HEK293 (cell line): ENCODE data around the gene RHBDD2.

Experiments
- CTCF ChIA-PET: fragments of 350-600 bp; formaldehyde crosslinking; extraction: SDS; loops from one replicate; lab custom pipeline; 2021; ENCODE audit warnings: antibody characterized with exemption; lab: Yijun Ruan, JAX
- POLR2A ChIA-PET: fragments of 300-600 bp; formaldehyde crosslinking; extraction: SDS; loops from one replicate; lab custom pipeline; 2020; ENCODE audit warnings: antibody characterized with exemption, inconsistent platforms; lab: Yijun Ruan, JAX
- H3K27ac ChIP-seq: fragments of 200-500 bp; sonication (Bioruptor generic); 2 replicates; pipeline ENCODE4 v1.5.1; 2014; ENCODE audit warnings: low read depth, low read length, control low read depth, inconsistent platforms; ENCODE audit errors: extremely low read depth
- H3K36me3 ChIP-seq, 2 experiments: fragments of 200-500 bp in 1 of 2; sonication (Bioruptor generic) in 1 of 2; 1 replicate in 1 of 2; 2 replicates in 1 of 2; pipeline ENCODE4 v1.5.1; 2014 to 2017; ENCODE audit warnings: inconsistent platforms in 2 of 2, low read length in 2 of 2; ENCODE audit not compliant: control insufficient read depth in 2 of 2, insufficient read depth in 1 of 2
- H3K4me1 ChIP-seq: fragments of 200-500 bp; sonication (Bioruptor generic); 2 replicates; pipeline ENCODE4 v1.5.1; 2014; ENCODE audit warnings: mild to moderate bottlenecking, low read length, inconsistent platforms; ENCODE audit not compliant: control insufficient read depth, insufficient read depth
- H3K4me3 ChIP-seq: 2 replicates; pipeline ENCODE4 v1.5.1; 2011; ENCODE audit warnings: low read depth, mild to moderate bottlenecking, control low read depth, low read length, moderate library complexity
- H3K9me3 ChIP-seq: fragments of 200-500 bp; sonication (Bioruptor generic); 2 replicates; pipeline ENCODE4 v1.5.1; 2014; ENCODE audit warnings: low read depth, low read length, inconsistent platforms; ENCODE audit not compliant: control insufficient read depth, insufficient read depth
- ATF2 ChIP-seq: fragments of 450-650 bp; formaldehyde crosslinking; IDR thresholded peaks from 2 replicates; pipeline ENCODE4 v1.5.1; 2016; ENCODE audit warnings: missing biosample characterization, missing genetic modification characterization, low read depth
- FEZF1 ChIP-seq: fragments of 450-650 bp; formaldehyde crosslinking; IDR thresholded peaks from 2 replicates; pipeline ENCODE4 v1.5.1; 2016; ENCODE audit warnings: missing biosample characterization, missing genetic modification characterization
- INSM2 ChIP-seq: fragments of 450-650 bp; formaldehyde crosslinking; IDR thresholded peaks from 2 replicates; pipeline ENCODE4 v1.5.1; 2016; ENCODE audit warnings: missing biosample characterization, missing genetic modification characterization
- KLF8 ChIP-seq: fragments of 450-650 bp; formaldehyde crosslinking; IDR thresholded peaks from 2 replicates; pipeline ENCODE4 v1.5.1; 2016; ENCODE audit warnings: missing biosample characterization, missing genetic modification characterization
- PRDM1 ChIP-seq: fragments of 450-650 bp; formaldehyde crosslinking; IDR thresholded peaks from 2 replicates; pipeline ENCODE4; 2016; ENCODE audit warnings: missing biosample characterization, missing genetic modification characterization
- SETDB1 ChIP-seq: IDR thresholded peaks from one replicate; pipeline ENCODE4 v1.6.1; 2017; ENCODE audit warnings: mild to moderate bottlenecking, low read length, moderate library complexity, mixed read lengths; ENCODE audit not compliant: insufficient read length
- ZBTB17 ChIP-seq: fragments of 450-650 bp; formaldehyde crosslinking; IDR thresholded peaks from 2 replicates; pipeline ENCODE4 v1.5.1; 2016; ENCODE audit warnings: missing biosample characterization, missing genetic modification characterization
- ZIC2 ChIP-seq: fragments of 450-650 bp; formaldehyde crosslinking; IDR thresholded peaks from 2 replicates; pipeline ENCODE4 v1.5.1; 2016; ENCODE audit warnings: missing biosample characterization, missing genetic modification characterization
- ZNF132 ChIP-seq: fragments of 450-650 bp; formaldehyde crosslinking; IDR thresholded peaks from 2 replicates; pipeline ENCODE4 v1.5.1; 2017; ENCODE audit warnings: missing biosample characterization, missing genetic modification characterization, borderline replicate concordance
- ZNF211 ChIP-seq: fragments of 450-650 bp; formaldehyde crosslinking; IDR thresholded peaks from 2 replicates; pipeline ENCODE4 v1.5.1; 2016; ENCODE audit warnings: low read depth, missing biosample characterization, missing genetic modification characterization
- ZNF221 ChIP-seq: fragments of 450-650 bp; formaldehyde crosslinking; IDR thresholded peaks from 2 replicates; pipeline ENCODE4 v1.5.1; 2017; ENCODE audit warnings: missing biosample characterization, missing genetic modification characterization, borderline replicate concordance
- ZNF423 ChIP-seq: fragments of 450-650 bp; formaldehyde crosslinking; IDR thresholded peaks from 2 replicates; pipeline ENCODE4 v1.5.1; 2016; ENCODE audit warnings: missing biosample characterization, missing genetic modification characterization
- ZNF473 ChIP-seq: fragments of 450-650 bp; formaldehyde crosslinking; IDR thresholded peaks from 2 replicates; pipeline ENCODE4 v1.5.1; 2017; ENCODE audit warnings: missing biosample characterization, missing genetic modification characterization
- ZNF529 ChIP-seq: fragments of 450-650 bp; formaldehyde crosslinking; IDR thresholded peaks from 2 replicates; pipeline ENCODE4 v1.5.1; 2017; ENCODE audit warnings: missing genetic modification characterization, missing biosample characterization; ENCODE audit not compliant: insufficient replicate concordance
- ZNF555 ChIP-seq: fragments of 450-650 bp; formaldehyde crosslinking; conservative IDR thresholded peaks from 2 replicates; pipeline ENCODE4 v1.5.1; 2017; ENCODE audit warnings: missing biosample characterization, mild to moderate bottlenecking, missing genetic modification characterization, inconsistent platforms
- ZNF558 ChIP-seq: fragments of 450-650 bp; formaldehyde crosslinking; IDR thresholded peaks from 2 replicates; pipeline ENCODE4 v1.5.1; 2016; ENCODE audit warnings: missing biosample characterization, missing genetic modification characterization
- ZNF561 ChIP-seq: fragments of 450-650 bp; IDR thresholded peaks from 2 replicates; pipeline ENCODE4 v1.5.1; 2018; ENCODE audit warnings: missing biosample characterization, missing genetic modification characterization, borderline replicate concordance
- ZNF626 ChIP-seq: fragments of 450-650 bp; sonication (Bioruptor Pico); formaldehyde crosslinking; IDR thresholded peaks from 2 replicates; pipeline ENCODE4 v1.5.1; 2018; ENCODE audit warnings: missing biosample characterization, missing genetic modification characterization, inconsistent platforms
- ZNF639 ChIP-seq: fragments of 450-650 bp; formaldehyde crosslinking; IDR thresholded peaks from 2 replicates; pipeline ENCODE4 v1.5.1; 2016; ENCODE audit warnings: missing biosample characterization, missing genetic modification characterization
- ZNF704 ChIP-seq: fragments of 450-650 bp; formaldehyde crosslinking; IDR thresholded peaks from 2 replicates; pipeline ENCODE4 v1.5.1; 2016; ENCODE audit warnings: missing biosample characterization, missing genetic modification characterization
- ZNF76 ChIP-seq: fragments of 450-650 bp; formaldehyde crosslinking; IDR thresholded peaks from 2 replicates; pipeline ENCODE4; 2016; ENCODE audit warnings: low read depth, missing biosample characterization, missing genetic modification characterization, borderline replicate concordance
- ZNF776 ChIP-seq: fragments of 450-650 bp; formaldehyde crosslinking; IDR thresholded peaks from 2 replicates; pipeline ENCODE4 v1.5.0; 2017; ENCODE audit warnings: missing biosample characterization, missing genetic modification characterization, borderline replicate concordance
- ZNF843 ChIP-seq: fragments of 450-650 bp; formaldehyde crosslinking; IDR thresholded peaks from 2 replicates; pipeline ENCODE4 v1.5.1; 2016; ENCODE audit warnings: missing biosample characterization, missing genetic modification characterization
- ZSCAN18 ChIP-seq: fragments of 450-650 bp; formaldehyde crosslinking; IDR thresholded peaks from 2 replicates; pipeline ENCODE4 v1.5.1; 2016; ENCODE audit warnings: missing biosample characterization, missing genetic modification characterization
- ZSCAN5A ChIP-seq: fragments of 450-650 bp; formaldehyde crosslinking; IDR thresholded peaks from 2 replicates; pipeline ENCODE4 v1.5.1; 2016; ENCODE audit warnings: missing biosample characterization, missing genetic modification characterization

The RHBDD2 gene

GRCh38 chr7:75924889-75925288, 46.1 kb downstream of the RHBDD2 start (continued):
- TF ChIP-seq KLF8 (tag by site-specific recombination) (no peak), ZNF221 (tag by site-specific recombination) (no peak)

- H3K4me3 ChIP-seq: no peak overlapping the region
- H3K9me3 ChIP-seq: no peaks in the 10 kb centered on the region
- no peak overlapping the region for H3K27ac ChIP-seq
- no peaks in the 10 kb centered on the region for H3K36me3 ChIP-seq
- no peaks in the 10 kb centered on the region for H3K4me1 ChIP-seq
- ChIA-PET CTCF (interaction anchor here (1.1 kb wide), 2 partner anchors 95 to 387 kb away, joined by 3 read pairs; no protein-coding TSS in a partner anchor), POLR2A (interaction anchor here (0.7 kb wide), 1 partner anchor 46 kb away, joined by 6 read pairs; no protein-coding TSS in a partner anchor)
- TF ChIP-seq ZNF558 (tag by site-specific recombination): no peak
- no peak for TF ChIP-seq ZSCAN5A
- no peak for TF ChIP-seq ZNF704 (tag by site-specific recombination)
- no peak for TF ChIP-seq ZNF473
- no peak for TF ChIP-seq ZNF776 (tag by site-specific recombination)
- no peak for TF ChIP-seq ZNF626
- TF ChIP-seq ZNF561 (tag by site-specific recombination): no peak
- TF ChIP-seq ZBTB17: no peak
Observed at GRCh38 chr7:75925717-75926435, 47.0 kb downstream of the RHBDD2 start.

- Histone ChIP-seq H3K4me1 (no peaks in the 10 kb centered on the region), H3K36me3 (no peaks in the 10 kb centered on the region; a peak in 1 of 3 replicates), H3K9me3 (no peaks in the 10 kb centered on the region), H3K27ac (no peak overlapping the region), H3K4me3 (no peak overlapping the region)
- POLR2A ChIA-PET: interaction anchor here (1.9 kb wide), 1 partner anchor 12 kb away, joined by 7 read pairs; no protein-coding TSS in a partner anchor
- CTCF ChIA-PET: interaction anchor here (0.5 to 1.0 kb wide), 3 partner anchors 18 to 27 kb away, joined by 3 read pairs; no protein-coding TSS in a partner anchor
- TF ChIP-seq ATF2 (tag by site-specific recombination): no peak
- TF ChIP-seq ZNF132 (tag by site-specific recombination): no peak
- no peak for TF ChIP-seq INSM2 (tag by site-specific recombination)
- TF ChIP-seq ZNF211 (tag by site-specific recombination): no peak
- TF ChIP-seq ZNF423: no peak
- no peak for TF ChIP-seq ZNF843 (tag by site-specific recombination)
- no peak for TF ChIP-seq ZNF529
- no peak for TF ChIP-seq ZNF555
- no peak for TF ChIP-seq ZSCAN18 (tag by site-specific recombination)
- TF ChIP-seq ZNF76 (tag by site-specific recombination): no peak
- no peak for TF ChIP-seq PRDM1 (tag by site-specific recombination)
- TF ChIP-seq ZNF639 (tag by site-specific recombination): no peak
- no peak for TF ChIP-seq SETDB1
- TF ChIP-seq FEZF1 (tag by site-specific recombination): no peak
- TF ChIP-seq ZIC2 (tag by site-specific recombination): no peak
Observed at GRCh38 chr7:75928568-75928914, 49.7 kb downstream of the RHBDD2 start.
